Hepatocyte (in vitro differentiated cells): ENCODE results near the gene ULBP2. TPM values are rescaled to one million over a fixed set of nuclear protein-coding genes. Genes with fewer than 3 reads are reported as not detected.
"Not testable (repeated sequence)": the region's sequence is repeated elsewhere in the genome, so short reads cannot be mapped to it uniquely, and the experiment has no call there.

Experiments used
- DNase-seq: peaks from one replicate; pipeline ENCODE4 v3.0.0-alpha.2; 2016; ENCODE audit warnings: low spot score
- H2AFZ ChIP-seq: fragments of 200-600 bp; sonication (generic); 2 replicates; pipeline ENCODE4 v1.6.0; 2016; ENCODE audit warnings: antibody characterized with exemption, mild to moderate bottlenecking
- H3K27ac ChIP-seq: fragments of 200-600 bp; sonication (generic); 2 replicates; pipeline ENCODE4 v1.5.1; 2016; ENCODE audit warnings: mild to moderate bottlenecking
- H3K27me3 ChIP-seq: fragments of 200-600 bp; sonication (generic); 2 replicates; pipeline ENCODE4 v1.6.1; 2016
- H3K36me3 ChIP-seq: fragments of 200-600 bp; sonication (generic); replicated peaks from 2 replicates; pipeline ENCODE4 v1.5.1; 2016; ENCODE audit warnings: low read depth; ENCODE audit not compliant: insufficient read depth
- H3K4me1 ChIP-seq: fragments of 200-600 bp; sonication (generic); 2 replicates; pipeline ENCODE4 v1.5.1; 2016; ENCODE audit warnings: mild to moderate bottlenecking, moderate library complexity; ENCODE audit not compliant: insufficient read depth
- H3K4me2 ChIP-seq: fragments of 200-600 bp; sonication (generic); 2 replicates; pipeline ENCODE4 v1.6.0; 2016
- H3K4me3 ChIP-seq: fragments of 200-600 bp; sonication (generic); 2 replicates; pipeline ENCODE4 v1.5.1; 2016; ENCODE audit warnings: mild to moderate bottlenecking
- H3K79me2 ChIP-seq: fragments of 200-600 bp; sonication (generic); 2 replicates; pipeline ENCODE4 v1.6.0; 2017; ENCODE audit warnings: mild to moderate bottlenecking
- H3K9me2 ChIP-seq: fragments of 200-600 bp; sonication (generic); replicated peaks from 2 replicates; pipeline ENCODE4 v1.6.0; 2017; ENCODE audit warnings: mild to moderate bottlenecking; ENCODE audit not compliant: insufficient read depth
- H3K9me3 ChIP-seq: fragments of 200-600 bp; sonication (generic); 2 replicates; pipeline ENCODE4 v1.5.1; 2016; ENCODE audit warnings: low read depth, mild to moderate bottlenecking
- H4K20me1 ChIP-seq: fragments of 200-600 bp; sonication (generic); 2 replicates; pipeline ENCODE4 v1.6.0; 2016; ENCODE audit warnings: mild to moderate bottlenecking; ENCODE audit not compliant: insufficient read depth, poor library complexity, severe bottlenecking
- EZH2 ChIP-seq: fragments of 200-600 bp; sonication (generic); IDR thresholded peaks from 2 replicates; pipeline ENCODE4 v1.6.1; 2016; ENCODE audit warnings: antibody characterized with exemption, mild to moderate bottlenecking, borderline replicate concordance
- EZH2phosphoT487 ChIP-seq: fragments of 200-600 bp; sonication (generic); IDR thresholded peaks from one replicate; pipeline ENCODE4 v1.6.1; 2018; ENCODE audit warnings: antibody characterized with exemption, mild to moderate bottlenecking, low read depth, moderate library complexity; ENCODE audit not compliant: unreplicated experiment, severe bottlenecking
- WGBS: methylation state at CpG from one replicate; pipeline ENCODE4 v1.1.6; 2016; ENCODE audit warnings: low lambda C conversion rate; ENCODE audit errors: missing lambda C conversion rate; 5-methylcytosine and 5-hydroxymethylcytosine counted together
- polyA plus RNA-seq: library from polyadenylated mRNA; unstranded; fragments of >200 nt; fragmentation: Nextera tagmentation; extraction: Ambion mirVana; gene quantifications from 2 replicates; pipeline ENCODE4 v1.2.1, GENCODE V29; 2016
- total RNA-seq: library from RNA; depleted of rRNA; stranded (reverse); fragments of >200 nt; gene quantifications from 2 replicates; pipeline ENCODE4 v1.2.3, GENCODE V29; 2014
- TF ChIP-seq, protein P1 (sequence below): fragments of 200-600 bp; sonication (generic); IDR thresholded peaks from 2 replicates; pipeline ENCODE4 v1.5.1; 2016; ENCODE audit warnings: antibody characterized with exemption, mild to moderate bottlenecking; ENCODE audit not compliant: poor library complexity

Gene ULBP2
- total and polyA plus RNA-seq, 2 experiments from 2014 or later, result 0.10 to 0.15 TPM

DNA sequence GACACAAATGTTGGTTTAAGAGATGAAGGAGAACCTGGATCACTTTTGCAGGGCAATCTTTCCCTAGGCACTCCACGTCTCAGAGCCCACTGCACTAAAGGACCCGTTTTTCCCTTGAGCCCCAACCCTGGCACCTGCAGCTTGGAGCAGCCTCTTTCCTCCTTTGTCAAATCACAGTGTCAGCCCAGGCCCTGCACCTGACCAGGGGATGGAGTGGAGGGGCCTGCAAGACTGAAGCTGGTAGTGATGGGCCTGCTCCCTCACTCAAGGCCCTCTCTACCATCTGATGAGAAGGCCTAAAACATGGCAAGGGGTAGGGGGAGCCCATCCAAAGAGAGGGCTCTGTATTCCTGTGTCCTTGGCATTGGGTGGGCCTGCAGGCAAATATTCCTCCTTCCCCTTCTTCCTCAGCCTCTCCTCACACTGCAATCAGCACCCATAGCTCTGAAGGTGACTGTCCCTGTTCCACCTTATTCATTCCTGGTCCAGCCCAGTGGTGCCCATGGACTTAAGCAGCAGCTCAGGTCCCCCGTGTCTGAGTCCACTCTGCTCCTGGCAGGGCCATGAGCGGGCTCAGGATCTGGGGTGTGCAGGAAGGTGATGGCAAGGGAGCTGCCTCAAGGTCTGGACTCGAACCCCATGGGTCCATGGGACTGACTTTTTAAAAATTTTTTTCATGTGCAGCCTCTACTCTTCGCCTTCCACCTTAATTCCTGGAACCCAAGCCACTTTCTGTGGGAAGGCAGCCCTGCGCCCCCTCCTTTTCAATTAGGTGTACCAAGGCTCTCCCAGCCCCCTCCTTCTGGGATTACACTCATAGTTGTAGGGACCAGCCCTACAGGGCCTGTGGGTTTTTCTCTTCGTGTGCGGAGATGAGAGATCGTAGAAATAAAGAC lies 25.6 kb upstream of the ULBP2 start:
- H3K36me3 ChIP-seq, result no peaks in the 10 kb centered on the region
- H2AFZ ChIP-seq, result no peak overlapping the region
- H3K79me2 ChIP-seq, result no peaks in the 10 kb centered on the region
- no peak overlapping the region for H3K27ac ChIP-seq
- DNase-seq, result no peak
- peaks cover 11% of the 10 kb centered on the region for H3K27me3 ChIP-seq
- 86% methylated on average over 10 of the region's 10 CpGs for WGBS
- no peaks in the 10 kb centered on the region for H3K4me1 ChIP-seq
- no peak overlapping the region for H3K4me3 ChIP-seq
- no peaks in the 10 kb centered on the region for H4K20me1 ChIP-seq
- TF ChIP-seq EZH2 (no peak), EZH2phosphoT487 (no peak)
- TF ChIP-seq, protein P1, sequence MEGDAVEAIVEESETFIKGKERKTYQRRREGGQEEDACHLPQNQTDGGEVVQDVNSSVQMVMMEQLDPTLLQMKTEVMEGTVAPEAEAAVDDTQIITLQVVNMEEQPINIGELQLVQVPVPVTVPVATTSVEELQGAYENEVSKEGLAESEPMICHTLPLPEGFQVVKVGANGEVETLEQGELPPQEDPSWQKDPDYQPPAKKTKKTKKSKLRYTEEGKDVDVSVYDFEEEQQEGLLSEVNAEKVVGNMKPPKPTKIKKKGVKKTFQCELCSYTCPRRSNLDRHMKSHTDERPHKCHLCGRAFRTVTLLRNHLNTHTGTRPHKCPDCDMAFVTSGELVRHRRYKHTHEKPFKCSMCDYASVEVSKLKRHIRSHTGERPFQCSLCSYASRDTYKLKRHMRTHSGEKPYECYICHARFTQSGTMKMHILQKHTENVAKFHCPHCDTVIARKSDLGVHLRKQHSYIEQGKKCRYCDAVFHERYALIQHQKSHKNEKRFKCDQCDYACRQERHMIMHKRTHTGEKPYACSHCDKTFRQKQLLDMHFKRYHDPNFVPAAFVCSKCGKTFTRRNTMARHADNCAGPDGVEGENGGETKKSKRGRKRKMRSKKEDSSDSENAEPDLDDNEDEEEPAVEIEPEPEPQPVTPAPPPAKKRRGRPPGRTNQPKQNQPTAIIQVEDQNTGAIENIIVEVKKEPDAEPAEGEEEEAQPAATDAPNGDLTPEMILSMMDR, result no peak
- no peaks in the 10 kb centered on the region for H3K9me2 ChIP-seq
- no peaks in the 10 kb centered on the region for H3K9me3 ChIP-seq
- H3K4me2 ChIP-seq, result no peak overlapping the region

DNA sequence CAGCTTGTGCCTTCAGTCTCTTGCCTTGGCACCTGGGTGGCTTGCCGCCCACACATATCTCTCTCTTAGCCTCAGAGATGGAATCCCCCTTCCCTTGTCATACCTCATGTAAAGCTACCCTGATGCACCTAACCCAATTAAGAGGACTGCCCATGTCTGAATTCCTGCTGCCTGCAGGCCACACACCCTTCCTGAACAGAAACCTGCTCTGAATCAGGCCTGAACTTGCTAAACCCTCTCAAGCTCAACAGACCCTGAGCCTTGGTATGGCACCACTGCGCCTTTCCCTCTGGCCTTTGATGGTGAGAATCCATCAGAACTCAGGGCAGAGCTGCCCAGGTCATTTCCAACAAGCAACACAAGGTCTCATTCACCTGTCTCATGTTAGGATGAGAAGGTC lies 24.1 kb upstream of the ULBP2 start:
- Histone ChIP-seq H3K4me3 (no peak overlapping the region), H3K4me2 (no peak overlapping the region), H3K9me3 (no peaks in the 10 kb centered on the region), H4K20me1 (no peaks in the 10 kb centered on the region), H3K79me2 (no peaks in the 10 kb centered on the region), H3K27me3 (peaks cover 19% of the 10 kb centered on the region), H3K4me1 (no peaks in the 10 kb centered on the region), H3K36me3 (no peaks in the 10 kb centered on the region), H2AFZ (no peak overlapping the region), H3K27ac (no peak overlapping the region), H3K9me2 (no peaks in the 10 kb centered on the region)
- 91% methylated on average over 2 of the region's 2 CpGs for WGBS
- TF ChIP-seq EZH2phosphoT487 (no peak), EZH2 (no peak)
- TF ChIP-seq, protein P1, result no peak
- DNase-seq, result no peak

DNA sequence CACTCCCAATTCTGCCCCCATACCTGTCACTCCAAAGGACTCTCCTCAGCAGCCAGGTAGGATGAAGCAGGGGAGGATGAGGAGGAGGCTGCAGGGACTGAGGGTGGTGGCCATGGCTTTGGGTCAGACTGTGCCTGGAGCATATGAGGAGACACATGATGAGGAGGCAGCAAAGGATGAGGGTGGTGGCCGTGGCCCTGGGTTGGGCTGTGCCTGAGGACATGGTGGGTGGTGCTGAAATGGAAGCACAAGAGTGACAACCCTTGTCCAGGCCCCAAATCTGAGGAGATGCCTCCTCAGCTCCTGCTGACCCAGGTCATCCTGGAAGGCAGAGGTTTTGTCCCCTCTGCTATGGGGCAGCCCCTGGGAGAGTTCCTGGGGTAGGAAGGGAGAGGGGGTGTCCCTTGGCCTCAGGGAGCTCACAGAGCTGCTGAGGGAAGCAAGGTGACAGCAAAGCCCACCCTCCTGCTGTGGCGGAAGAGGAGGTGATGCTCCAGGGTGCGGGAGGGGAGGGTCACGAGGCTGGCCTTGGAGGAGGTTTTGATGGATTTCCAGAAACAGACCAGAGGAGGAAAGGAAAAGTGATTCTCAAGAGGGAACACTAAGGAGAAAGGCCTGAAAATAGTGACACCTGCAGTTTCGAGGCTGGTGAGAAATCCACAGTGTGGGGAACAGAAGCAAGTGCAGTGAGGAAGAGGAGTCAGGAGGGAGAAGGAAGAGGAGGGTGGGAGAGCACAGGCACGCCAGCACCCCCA lies 23.5 kb upstream of the ULBP2 start:
- no peaks in the 10 kb centered on the region for H3K9me2 ChIP-seq
- no peak overlapping the region for H3K4me2 ChIP-seq
- no peaks in the 10 kb centered on the region for H3K36me3 ChIP-seq
- no peak overlapping the region for H3K27ac ChIP-seq
- H3K4me3 ChIP-seq, result no peak overlapping the region
- DNase-seq, result no peak
- TF ChIP-seq, protein P1, result no peak
- TF ChIP-seq EZH2phosphoT487 (no peak), EZH2 (no peak)
- no peaks in the 10 kb centered on the region for H4K20me1 ChIP-seq
- H3K27me3 ChIP-seq, result peaks cover 19% of the 10 kb centered on the region
- no peaks in the 10 kb centered on the region for H3K79me2 ChIP-seq
- peaks cover 2% of the 10 kb centered on the region for H3K4me1 ChIP-seq
- WGBS, result 74% methylated on average over 6 of the region's 6 CpGs
- no peak overlapping the region for H2AFZ ChIP-seq
- no peaks in the 10 kb centered on the region for H3K9me3 ChIP-seq

DNA sequence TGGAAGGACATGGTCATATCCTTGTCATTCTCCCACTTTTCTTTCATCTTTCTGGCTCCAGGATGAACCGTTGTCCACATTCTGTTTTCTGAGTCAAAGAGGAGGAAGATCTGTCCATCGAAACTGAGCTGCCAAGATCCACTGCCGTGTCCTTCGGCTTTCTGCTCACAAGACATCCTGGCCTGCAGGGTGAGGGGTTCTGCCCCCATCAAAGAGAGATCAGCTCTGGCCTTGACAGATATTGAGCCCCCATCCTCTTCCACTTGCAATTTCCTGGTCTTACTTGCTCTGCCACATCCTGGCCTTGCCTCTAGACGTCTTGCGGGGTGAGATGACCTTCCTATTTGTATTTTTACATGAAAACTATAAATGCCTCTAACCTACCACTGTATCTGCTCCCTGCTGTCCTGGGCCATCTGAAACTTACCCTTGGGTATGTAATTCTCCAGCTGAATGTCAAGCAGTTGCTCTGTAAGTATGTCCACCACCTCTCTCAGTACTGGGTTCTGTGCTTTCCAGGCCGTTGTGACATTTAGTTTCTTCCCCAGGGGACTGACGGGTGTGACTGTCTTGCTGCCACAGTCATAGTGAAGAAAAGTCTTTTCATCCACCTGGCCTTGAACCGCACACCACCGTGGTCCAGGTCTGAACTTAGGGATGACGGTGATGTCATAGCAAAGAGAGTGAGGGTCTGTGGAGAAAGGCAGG lies 22.5 kb upstream of the ULBP2 start:
- not testable (repeated sequence) for DNase-seq, H3K27ac ChIP-seq, H3K4me3 ChIP-seq, H3K4me2 ChIP-seq, H3K79me2 ChIP-seq, H2AFZ ChIP-seq, H4K20me1 ChIP-seq, H3K36me3 ChIP-seq, H3K9me3 ChIP-seq, H3K4me1 ChIP-seq, H3K9me2 ChIP-seq
- H3K27me3 ChIP-seq, result peaks cover 23% of the 10 kb centered on the region
- 86% methylated on average over 11 of the region's 11 CpGs for WGBS
